CD14-positive monocyte (primary cell): Measurements from ENCODE around the gene PEX16. TPM values are rescaled to one million over a fixed set of nuclear protein-coding genes. Genes with fewer than 3 reads are reported as not detected.

Source experiments
- DNase-seq, 3 donors: peaks; one replicate each; pipeline ENCODE4 v3.0.0-alpha.2; 2011 to 2022
- H2AFZ ChIP-seq: 2 replicates; pipeline ENCODE4 v1.6.0; 2012; ENCODE audit warnings: mild to moderate bottlenecking, low read depth, low read length, inconsistent platforms; ENCODE audit not compliant: insufficient read depth, poor library complexity, severe bottlenecking
- H3K27ac ChIP-seq, 2 donors: 1 replicate in 1 of 2; 2 replicates in 1 of 2; pipeline ENCODE4 v1.5.1; 2012 to 2013; ENCODE audit warnings: low read length in 2 of 2, control low read depth in 1 of 2, inconsistent platforms in 1 of 2, low read depth in 1 of 2, mild to moderate bottlenecking in 1 of 2
- H3K27me3 ChIP-seq, 2 donors: one replicate each; pipeline versions ENCODE4 v1.6.0 to v1.6.1; 2011 to 2013; ENCODE audit warnings: low read length in 2 of 2; ENCODE audit not compliant: control insufficient read depth in 2 of 2, insufficient read depth in 2 of 2
- H3K36me3 ChIP-seq, 2 donors: replicated peaks in 1 of 2; 1 replicate in 1 of 2; 2 replicates in 1 of 2; pipeline versions ENCODE4 v1.5.1 to v1.6.1; 2012 to 2013; ENCODE audit warnings: low read length in 2 of 2, control low read depth in 1 of 2, inconsistent platforms in 1 of 2, mild to moderate bottlenecking in 1 of 2; ENCODE audit not compliant: insufficient read depth in 2 of 2, control insufficient read depth in 1 of 2
- H3K4me1 ChIP-seq, 2 donors: 1 replicate in 1 of 2; 2 replicates in 1 of 2; pipeline versions ENCODE4 v1.5.1 to v1.6.1; 2012 to 2013; ENCODE audit warnings: low read length in 2 of 2, control low read depth in 1 of 2, inconsistent platforms in 1 of 2, mild to moderate bottlenecking in 1 of 2, moderate library complexity in 1 of 2; ENCODE audit not compliant: insufficient read depth in 2 of 2, control insufficient read depth in 1 of 2
- H3K4me2 ChIP-seq: replicated peaks from 2 replicates; pipeline ENCODE3; 2012; ENCODE audit warnings: low read length, moderate library complexity, mild to moderate bottlenecking; ENCODE audit not compliant: poor library complexity, severe bottlenecking; ENCODE audit errors: extremely low read depth
- H3K4me3 ChIP-seq, 3 experiments: fragments of 200-600 bp in 1 of 3; sonication (generic) in 1 of 3; replicated peaks in 1 of 3; 1 replicate in 2 of 3; 2 replicates in 1 of 3; pipeline ENCODE4 v1.5.1; 2011 to 2013; ENCODE audit warnings: low read length in 3 of 3, mild to moderate bottlenecking in 3 of 3, control low read depth in 2 of 3, low read depth in 2 of 3, inconsistent platforms in 1 of 3, moderate library complexity in 1 of 3
- H3K79me2 ChIP-seq: 2 replicates; pipeline ENCODE4 v1.6.0; 2012; ENCODE audit warnings: mild to moderate bottlenecking, control low read depth, inconsistent platforms, low read length, moderate library complexity; ENCODE audit not compliant: insufficient read depth
- H3K9ac ChIP-seq: 2 replicates; pipeline ENCODE4 v1.6.0; 2017; ENCODE audit warnings: low read length, mild to moderate bottlenecking; ENCODE audit not compliant: insufficient read depth, poor library complexity, severe bottlenecking
- H3K9me3 ChIP-seq, 2 donors: replicated peaks in 1 of 2; 1 replicate in 1 of 2; 2 replicates in 1 of 2; pipeline versions ENCODE4 v1.5.1 to v1.6.1; 2012 to 2013; ENCODE audit warnings: low read length in 2 of 2, control low read depth in 1 of 2; ENCODE audit not compliant: control insufficient read depth in 1 of 2, insufficient read depth in 1 of 2
- H4K20me1 ChIP-seq: 2 replicates; pipeline ENCODE4 v1.6.0; 2012; ENCODE audit warnings: mild to moderate bottlenecking, low read length, control low read depth, moderate library complexity; ENCODE audit not compliant: insufficient read depth
- H3K27ac Mint-ChIP-seq, 7 donors: one replicate each; pipeline ENCODE4 v1.8.0; 2020; ENCODE audit warnings: mild to moderate bottlenecking in 7 of 7, mixed read lengths in 7 of 7, moderate library complexity in 6 of 7, inconsistent platforms in 2 of 7
- H3K27me3 Mint-ChIP-seq, 3 donors: one replicate each; pipeline ENCODE4 v1.8.0; 2021 to 2022; ENCODE audit warnings: low read depth in 3 of 3, mild to moderate bottlenecking in 3 of 3, mixed read lengths in 3 of 3, moderate library complexity in 3 of 3, inconsistent platforms in 1 of 3
- H3K36me3 Mint-ChIP-seq, 2 donors: one replicate each; pipeline ENCODE4 v1.8.0; 2020; ENCODE audit warnings: mixed read lengths in 2 of 2, inconsistent platforms in 1 of 2, mild to moderate bottlenecking in 1 of 2
- H3K4me1 Mint-ChIP-seq: one replicate; pipeline ENCODE4 v1.8.0; 2020; ENCODE audit warnings: mild to moderate bottlenecking, mixed read lengths
- H3K4me3 Mint-ChIP-seq, 2 donors: one replicate each; pipeline ENCODE4 v1.8.0; 2020; ENCODE audit warnings: mild to moderate bottlenecking in 2 of 2, mixed read lengths in 2 of 2, moderate library complexity in 1 of 2
- H3K9me3 Mint-ChIP-seq, 7 donors: one replicate each; pipeline ENCODE4 v1.8.0; 2020 to 2022; ENCODE audit warnings: mixed read lengths in 7 of 7, mild to moderate bottlenecking in 6 of 7, moderate library complexity in 6 of 7, inconsistent platforms in 2 of 7
- WGBS: methylation state at CpG from one replicate; pipeline ENCODE4 v1.1.5; 2013; ENCODE audit warnings: missing lambda C conversion rate; ENCODE audit not compliant: insufficient coverage; 5-methylcytosine and 5-hydroxymethylcytosine counted together
- intact Hi-C, 2 donors: fragments of 100-400 bp; cut with micrococcal nuclease; formaldehyde crosslinking; loops; one replicate each; pipeline versions ENCODE4 v1.15.0 to v1.15.1; 2023
- polyA plus RNA-seq, 3 donors: library from polyadenylated mRNA; depleted of rRNA in 1 of 3; unstranded in 2 of 3; stranded (reverse) in 1 of 3; fragments of 300-500 nt in 2 of 3; fragments of >200 nt in 1 of 3; fragmentation: Illumina TruSeq in 2 of 3; gene quantifications; 1 replicate in 2 of 3; 2 replicates in 1 of 3; pipeline ENCODE4 v1.2.3, GENCODE V29; 2012 to 2021
- TF ChIP-seq, protein P1 (sequence below): fragments of 200-600 bp; IDR thresholded peaks from one replicate; pipeline ENCODE4 v1.8.0; 2022; ENCODE audit warnings: antibody characterized with exemption, mild to moderate bottlenecking

Gene PEX16
- polyA plus RNA-seq, 3 donors = 33.8 to 46.1 (median 35.1) TPM

DNA sequence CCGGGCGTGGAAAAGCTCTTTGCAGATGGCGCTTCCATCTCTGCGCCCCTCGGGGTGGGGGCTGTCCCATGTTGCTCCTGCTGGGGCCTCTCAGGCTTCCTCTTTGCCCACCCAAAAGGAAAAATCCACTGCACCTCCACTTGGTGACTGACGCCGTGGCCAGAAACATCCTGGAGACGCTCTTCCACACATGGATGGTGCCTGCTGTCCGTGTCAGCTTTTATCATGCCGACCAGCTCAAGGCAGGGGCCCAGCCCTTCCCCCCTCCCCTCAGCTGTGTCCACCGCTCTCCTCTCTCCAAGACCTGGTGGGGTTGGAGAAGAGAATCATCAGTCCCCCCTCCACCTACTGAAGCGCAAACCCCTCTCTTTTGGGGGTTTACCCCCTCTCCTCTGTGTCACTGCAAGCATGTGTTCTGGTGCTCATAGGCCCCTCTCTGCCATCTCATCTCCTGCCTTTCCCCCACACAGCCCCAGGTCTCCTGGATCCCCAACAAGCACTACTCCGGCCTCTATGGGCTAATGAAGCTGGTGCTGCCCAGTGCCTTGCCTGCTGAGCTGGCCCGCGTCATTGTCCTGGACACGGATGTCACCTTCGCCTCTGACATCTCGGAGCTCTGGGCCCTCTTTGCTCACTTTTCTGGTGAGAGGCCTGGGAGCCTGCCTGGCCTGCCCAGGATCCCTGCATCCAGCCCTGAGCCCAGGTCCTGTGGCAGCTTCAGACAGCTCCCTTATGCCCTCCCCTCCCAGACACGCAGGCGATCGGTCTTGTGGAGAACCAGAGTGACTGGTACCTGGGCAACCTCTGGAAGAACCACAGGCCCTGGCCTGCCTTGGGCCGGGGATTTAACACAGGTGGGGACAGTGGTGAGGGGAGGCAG lies 6.6 kb upstream of the PEX16 start:
- Mint-ChIP-seq H3K27ac (peak overlapping the region in 2 of 7 donors; percentile 25 to 32), H3K27me3 (peaks cover 19 to 35% (median 32%) of the 10 kb centered on the region in 3 donors), H3K4me1 (peaks cover 27% of the 10 kb centered on the region)

DNA sequence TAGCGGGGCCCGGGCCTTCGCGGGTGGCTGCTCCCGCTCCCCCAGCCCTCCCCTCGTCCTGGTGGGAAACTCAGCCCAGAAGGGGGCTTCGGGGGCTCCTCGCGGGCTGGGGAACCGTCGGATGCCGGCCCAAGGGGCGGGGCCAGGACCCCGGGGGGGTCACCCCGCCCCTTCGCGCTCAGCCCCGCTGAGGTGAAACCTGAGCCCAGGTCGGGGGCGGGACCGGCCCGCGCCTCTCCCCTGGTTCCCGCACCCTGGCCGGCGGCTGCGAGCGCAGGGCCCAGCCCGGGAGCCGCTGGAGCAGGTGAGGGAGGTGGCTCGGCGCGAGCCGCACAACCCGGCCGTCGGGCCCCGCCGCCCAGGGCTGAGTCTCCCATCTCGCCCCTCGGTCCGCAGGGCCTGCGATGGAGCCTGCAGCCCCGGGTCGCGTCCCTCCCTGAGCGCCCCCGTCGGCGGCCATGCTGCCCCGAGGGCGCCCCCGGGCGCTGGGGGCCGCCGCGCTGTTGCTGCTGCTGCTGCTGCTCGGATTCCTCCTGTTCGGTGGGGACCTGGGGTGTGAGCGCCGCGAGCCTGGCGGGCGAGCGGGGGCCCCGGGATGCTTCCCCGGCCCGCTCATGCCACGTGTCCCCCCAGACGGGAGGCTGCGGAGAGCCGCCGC lies 4.9 kb upstream of the PEX16 start, which contains the start of gene LARGE2:
TSS of gene LARGE2 (plus strand) at position 232 of the 658 bp plus-strand sequence. CDS start at position 459, 227 bp downstream.
- H3K4me1 Mint-ChIP-seq = peaks cover 26% of the 10 kb centered on the region
- H3K9ac ChIP-seq = peak within 1 kb of the TSS; percentile 36
- no peak for DNase-seq
- H3K27me3 Mint-ChIP-seq = peaks cover 19 to 35% (median 32%) of the 10 kb centered on the region in 3 donors
- peak within 1 kb of the TSS; percentile 78 for H2AFZ ChIP-seq
- TF ChIP-seq, protein P1, sequence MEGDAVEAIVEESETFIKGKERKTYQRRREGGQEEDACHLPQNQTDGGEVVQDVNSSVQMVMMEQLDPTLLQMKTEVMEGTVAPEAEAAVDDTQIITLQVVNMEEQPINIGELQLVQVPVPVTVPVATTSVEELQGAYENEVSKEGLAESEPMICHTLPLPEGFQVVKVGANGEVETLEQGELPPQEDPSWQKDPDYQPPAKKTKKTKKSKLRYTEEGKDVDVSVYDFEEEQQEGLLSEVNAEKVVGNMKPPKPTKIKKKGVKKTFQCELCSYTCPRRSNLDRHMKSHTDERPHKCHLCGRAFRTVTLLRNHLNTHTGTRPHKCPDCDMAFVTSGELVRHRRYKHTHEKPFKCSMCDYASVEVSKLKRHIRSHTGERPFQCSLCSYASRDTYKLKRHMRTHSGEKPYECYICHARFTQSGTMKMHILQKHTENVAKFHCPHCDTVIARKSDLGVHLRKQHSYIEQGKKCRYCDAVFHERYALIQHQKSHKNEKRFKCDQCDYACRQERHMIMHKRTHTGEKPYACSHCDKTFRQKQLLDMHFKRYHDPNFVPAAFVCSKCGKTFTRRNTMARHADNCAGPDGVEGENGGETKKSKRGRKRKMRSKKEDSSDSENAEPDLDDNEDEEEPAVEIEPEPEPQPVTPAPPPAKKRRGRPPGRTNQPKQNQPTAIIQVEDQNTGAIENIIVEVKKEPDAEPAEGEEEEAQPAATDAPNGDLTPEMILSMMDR = no peak
- H3K36me3 Mint-ChIP-seq = peaks cover 3 to 9% of the 10 kb centered on the region in 2 donors
- peak within 1 kb of the TSS in 1 of 7 donors; percentile 41 for H3K27ac Mint-ChIP-seq
- H3K9me3 Mint-ChIP-seq = peaks cover 0 to 10% (median 6%) of the 10 kb centered on the region in 7 donors
- 1% methylated on average over 73 of the region's 73 CpGs for WGBS
- H3K4me2 ChIP-seq = peak within 1 kb of the TSS; percentile 74
- no peaks in the 10 kb centered on the region for H4K20me1 ChIP-seq
- peak within 1 kb of the TSS in 1 of 3 experiments; percentile 65 for H3K4me3 ChIP-seq
- no peaks in the 10 kb centered on the region for H3K36me3 ChIP-seq
- intact Hi-C loops = no loop called here
- no peaks in the 10 kb centered on the region for H3K9me3 ChIP-seq
- peak within 1 kb of the TSS; percentile 79 to 90 for H3K4me3 Mint-ChIP-seq
- H3K4me1 ChIP-seq = peaks cover 12 to 20% of the 10 kb centered on the region in 2 donors
- H3K79me2 ChIP-seq = peaks cover under 1% of the 10 kb centered on the region
- H3K27ac ChIP-seq = no peak within 1 kb of the TSS
- peaks cover 6 to 23% of the 10 kb centered on the region in 2 donors for H3K27me3 ChIP-seq

More for the DNA sequence above, 6.6 kb upstream of the PEX16 start:
- Histone ChIP-seq H3K4me1 (peaks cover 9 to 20% of the 10 kb centered on the region in 2 donors), H3K27me3 (peaks cover 6 to 23% of the 10 kb centered on the region in 2 donors), H3K9me3 (no peaks in the 10 kb centered on the region), H3K36me3 (no peaks in the 10 kb centered on the region), H4K20me1 (peaks cover 7% of the 10 kb centered on the region), H3K27ac (no peak overlapping the region), H3K4me3 (no peak overlapping the region), H3K4me2 (no peak overlapping the region), H3K79me2 (peaks cover 4% of the 10 kb centered on the region), H3K9ac (no peak overlapping the region), H2AFZ (no peak overlapping the region)
- TF ChIP-seq, protein P1 = no peak
- no peak for DNase-seq
- H3K36me3 Mint-ChIP-seq = peaks cover 3 to 9% of the 10 kb centered on the region in 2 donors
- H3K4me3 Mint-ChIP-seq = peak overlapping the region in 1 of 2 donors; percentile 73
- intact Hi-C loops = no loop called here
- H3K9me3 Mint-ChIP-seq = peaks cover 0 to 10% (median 6%) of the 10 kb centered on the region in 7 donors
- 94% methylated on average over 11 of the region's 22 CpGs for WGBS
